IPS DF 4.7 (cell line): ENCODE measurements around the gene FOSL2.

Source experiments
- DNase-seq: peaks from one replicate; pipeline ENCODE4 v3.0.0-alpha.2; 2013; ENCODE audit warnings: low spot score; ENCODE audit errors: extremely low read depth

Gene FOSL2

GRCh38 chr2:28392297-28393113 is at the start of gene FOSL2:
TSS of gene FOSL2 (plus strand) at chr2:28392858. CDS start at chr2:28393721, 863 bp downstream.
- DNase-seq: peak; percentile 87

- DNase-seq: no peak
Observed at GRCh38 chr2:28343184-28343942, 49.3 kb upstream of the FOSL2 start.

GRCh38 chr2:28343971-28344715 is 48.5 kb upstream of the FOSL2 start:
- no peak for DNase-seq

GRCh38 chr2:28344756-28345373 is 47.8 kb upstream of the FOSL2 start:
- DNase-seq: no peak

- DNase-seq: no peak
Observed at GRCh38 chr2:28345619-28346018, 47.0 kb upstream of the FOSL2 start.

GRCh38 chr2:28346587-28346986 is 46.1 kb upstream of the FOSL2 start:
- no peak for DNase-seq

- no peak for DNase-seq
Observed at GRCh38 chr2:28347193-28347592, 45.5 kb upstream of the FOSL2 start.

GRCh38 chr2:28347596-28347995 is 45.1 kb upstream of the FOSL2 start:
- no peak for DNase-seq

GRCh38 chr2:28348149-28348567 is 44.5 kb upstream of the FOSL2 start:
- no peak for DNase-seq

GRCh38 chr2:28348921-28349320 is 43.7 kb upstream of the FOSL2 start:
- no peak for DNase-seq

- no peak for DNase-seq
Observed at GRCh38 chr2:28349546-28350165, 43.0 kb upstream of the FOSL2 start.

- no peak for DNase-seq
Observed at GRCh38 chr2:28350196-28350595, 42.5 kb upstream of the FOSL2 start.

- no peak for DNase-seq
Observed at GRCh38 chr2:28350791-28351285, 41.8 kb upstream of the FOSL2 start.

- DNase-seq: no peak
Observed at GRCh38 chr2:28351621-28352020, 41.0 kb upstream of the FOSL2 start.

- DNase-seq: no peak
Observed at GRCh38 chr2:28352104-28352503, 40.6 kb upstream of the FOSL2 start.

- no peak for DNase-seq
Observed at GRCh38 chr2:28352610-28353195, 40.0 kb upstream of the FOSL2 start.

GRCh38 chr2:28354920-28355520 is 37.6 kb upstream of the FOSL2 start:
- no peak for DNase-seq

GRCh38 chr2:28355521-28356094 is 37.0 kb upstream of the FOSL2 start:
- no peak for DNase-seq

GRCh38 chr2:28356095-28356911 is 36.4 kb upstream of the FOSL2 start:
- no peak for DNase-seq
